NCI-H1930 (cell line): ENCODE results near the gene ASGR2.

Experiments used
- DNase-seq, 2 experiments: peaks; one replicate each; lab custom pipeline; 2025; lab: John Stamatoyannopoulos, UW

Gene ASGR2

GRCh38 chr17:7060165-7060891 lies 54.3 kb downstream of the ASGR2 start:
- no peak for DNase-seq

GRCh38 chr17:7058831-7059447 lies 55.7 kb downstream of the ASGR2 start:
- no peak for DNase-seq

GRCh38 chr17:7056386-7056785 lies 58.2 kb downstream of the ASGR2 start:
- DNase-seq, result no peak
